ENCODE data around the gene RAC2. TPM values are rescaled to one million over a fixed set of nuclear protein-coding genes. Genes with fewer than 3 reads are reported as not detected.

Gene RAC2
- total RNA-seq, 4 donors from 2014 or later, result 4.1 to 21.9 (median 7.2) TPM

- Histone ChIP-seq H3K36me3 (no peaks in the 10 kb centered on the region), H3K27me3 (peaks cover 0 to 87% (median 4%) of the 10 kb centered on the region in 4 donors), H3K27ac (replicated peaks in 1 of 4) (peak overlapping the region in 2 of 4 donors; percentile 48 to 62), H3K4me3 (peak overlapping the region; percentile 32 to 54 (median 41)), H3K9me3 (no peaks in the 10 kb centered on the region), H3K4me1 (peaks cover 0 to 9% (median 3%) of the 10 kb centered on the region in 4 donors)
- 29% methylated on average over 5 of the region's 9 CpGs for WGBS
- intact Hi-C loops (cut with DNase I), result no loop called here
- no peak for DNase-seq (ENCODE audit: extremely low spot score)
- TF ChIP-seq EP300 (IDR thresholded peaks at IDR 0.05) (no peak), CTCF (IDR thresholded peaks at IDR 0.05) (no peak), POLR2A (IDR thresholded peaks at IDR 0.05; ENCODE audit: low read depth) (no peak), POLR2AphosphoS5 (IDR thresholded peaks at IDR 0.05) (no peak)
Measured at GRCh38 chr22:37284126-37284804, 40.2 kb upstream of the RAC2 start.

- peaks cover 0 to 87% (median 4%) of the 10 kb centered on the region in 4 donors for H3K27me3 ChIP-seq
- peak overlapping the region; percentile 32 to 54 (median 41) for H3K4me3 ChIP-seq
Measured at GRCh38 chr22:37283393-37283937, 39.4 kb upstream of the RAC2 start.

GRCh38 chr22:37282385-37282677 lies 38.3 kb upstream of the RAC2 start, which contains the start of gene CYTH4:
TSS of gene CYTH4 (plus strand) at chr22:37282508. CDS start at chr22:37282570, 62 bp downstream.
- no peak for DNase-seq (ENCODE audit: extremely low spot score)
- Histone ChIP-seq H3K27me3 (peaks cover 0 to 89% (median 4%) of the 10 kb centered on the region in 4 donors), H3K27ac (replicated peaks in 1 of 4) (peak within 1 kb of the TSS in 3 of 4 donors; percentile 37 to 62 (median 52)), H3K9me3 (no peaks in the 10 kb centered on the region), H3K4me3 (peak within 1 kb of the TSS; percentile 32 to 54 (median 41)), H3K36me3 (no peaks in the 10 kb centered on the region), H3K4me1 (peaks cover 0 to 9% (median 3%) of the 10 kb centered on the region in 4 donors)
- WGBS, result 44% methylated on average over 4 of the region's 12 CpGs
- intact Hi-C loops (cut with DNase I), result no loop called here
- TF ChIP-seq POLR2AphosphoS5 (IDR thresholded peaks at IDR 0.05) (peak in 1 of 2 donors; percentile 45), POLR2A (IDR thresholded peaks at IDR 0.05; ENCODE audit: low read depth) (no peak)

More at GRCh38 chr22:37283393-37283937, 39.4 kb upstream of the RAC2 start:
- Histone ChIP-seq H3K9me3 (no peaks in the 10 kb centered on the region), H3K36me3 (no peaks in the 10 kb centered on the region), H3K4me1 (peaks cover 0 to 9% (median 3%) of the 10 kb centered on the region in 4 donors), H3K27ac (replicated peaks in 1 of 4) (peak overlapping the region in 3 of 4 donors; percentile 48 to 62 (median 52))
- DNase-seq (ENCODE audit: extremely low spot score), result no peak
- 78% methylated on average over 4 of the region's 8 CpGs for WGBS
- TF ChIP-seq POLR2AphosphoS5 (IDR thresholded peaks at IDR 0.05), result no peak
- TF ChIP-seq EP300 (IDR thresholded peaks at IDR 0.05), result no peak
- no peak for TF ChIP-seq CTCF (IDR thresholded peaks at IDR 0.05)
- no peak for TF ChIP-seq POLR2A (IDR thresholded peaks at IDR 0.05; ENCODE audit: low read depth)
- intact Hi-C loops (cut with DNase I), result no loop called here

- Histone ChIP-seq H3K9me3 (no peaks in the 10 kb centered on the region), H3K27ac (replicated peaks in 1 of 4) (no peak overlapping the region), H3K36me3 (no peaks in the 10 kb centered on the region), H3K4me3 (peak overlapping the region; percentile 32 to 54 (median 41)), H3K27me3 (peaks cover 0 to 85% (median 4%) of the 10 kb centered on the region in 4 donors), H3K4me1 (peaks cover 0 to 9% (median 3%) of the 10 kb centered on the region in 4 donors)
- TF ChIP-seq EP300 (IDR thresholded peaks at IDR 0.05) (no peak), POLR2AphosphoS5 (IDR thresholded peaks at IDR 0.05) (no peak), POLR2A (IDR thresholded peaks at IDR 0.05; ENCODE audit: low read depth) (no peak), CTCF (IDR thresholded peaks at IDR 0.05) (no peak)
- DNase-seq (ENCODE audit: extremely low spot score), result no peak
- intact Hi-C loops (cut with DNase I), result no loop called here
- WGBS, result 80% methylated on average over 12 of the region's 12 CpGs
Measured at GRCh38 chr22:37281646-37282384, 37.7 kb upstream of the RAC2 start.

- H3K4me3 ChIP-seq, result no peak overlapping the region
- no peaks in the 10 kb centered on the region for H3K9me3 ChIP-seq
- no peak overlapping the region for H3K27ac ChIP-seq (replicated peaks in 1 of 4)
- no peak for TF ChIP-seq POLR2A (IDR thresholded peaks at IDR 0.05; ENCODE audit: low read depth)
- H3K36me3 ChIP-seq, result no peaks in the 10 kb centered on the region
- H3K27me3 ChIP-seq, result peaks cover 0 to 85% (median 4%) of the 10 kb centered on the region in 4 donors
- intact Hi-C loops (cut with DNase I), result no loop called here
- peaks cover 0 to 9% (median 3%) of the 10 kb centered on the region in 4 donors for H3K4me1 ChIP-seq
- WGBS, result 95% methylated on average over 7 of the region's 7 CpGs
- no peak for DNase-seq (ENCODE audit: extremely low spot score)
Measured at GRCh38 chr22:37281195-37281594, 37.1 kb upstream of the RAC2 start.

All from esophagus muscularis mucosa (tissue), 4 donors.